OCI-LY3 (cell line): ENCODE data around the gene MAPK14.

Experiments used
- H2AFZ ChIP-seq: fragments of 200-600, 300-600 bp; shearing (Covaris generic); 2 replicates; pipeline ENCODE4 v1.6.0; 2014; ENCODE audit warnings: antibody characterized with exemption, low read depth, low read length
- H3K27ac ChIP-seq: fragments of 200-600, 300-600 bp; sonication (generic); 2 replicates; pipeline ENCODE4 v1.5.1; 2014; ENCODE audit warnings: mild to moderate bottlenecking, low read length, moderate library complexity, mixed read lengths
- H3K27me3 ChIP-seq: fragments of 200-600, 300-600 bp; sonication (generic); 2 replicates; pipeline ENCODE4 v1.6.1; 2014; ENCODE audit warnings: low read depth, low read length, mixed read lengths
- H3K36me3 ChIP-seq: fragments of 200-600, 300-600 bp; sonication (generic); replicated peaks from 2 replicates; pipeline ENCODE3; 2014; ENCODE audit warnings: low read depth, low read length, mixed read lengths
- H3K4me1 ChIP-seq: fragments of 300-600, 200-600 bp; sonication (generic); 2 replicates; pipeline ENCODE4 v1.6.1; 2014; ENCODE audit warnings: low read length, mixed read lengths
- H3K4me2 ChIP-seq: fragments of 200-600, 300-600 bp; sonication (generic); 2 replicates; pipeline ENCODE4 v1.6.1; 2014; ENCODE audit warnings: low read length, mixed read lengths
- H3K4me3 ChIP-seq: fragments of 300-600, 200-600 bp; sonication (generic); 2 replicates; pipeline ENCODE4 v1.5.1; 2014; ENCODE audit warnings: antibody characterized with exemption, mild to moderate bottlenecking, low read length, moderate library complexity
- H3K79me2 ChIP-seq: fragments of 300-600, 200-600 bp; shearing (Covaris generic); 2 replicates; pipeline ENCODE4 v1.6.1; 2014; ENCODE audit warnings: mild to moderate bottlenecking, low read length, mixed read lengths
- H3K9ac ChIP-seq: fragments of 300-600, 200-600 bp; shearing (Covaris generic); 2 replicates; pipeline ENCODE4 v1.6.0; 2014; ENCODE audit warnings: mild to moderate bottlenecking, low read length, moderate library complexity
- H3K9me3 ChIP-seq: fragments of 200-600, 300-600 bp; shearing (Covaris generic); 2 replicates; pipeline ENCODE4 v1.6.1; 2014; ENCODE audit warnings: low read length, mixed read lengths; ENCODE audit not compliant: insufficient read depth
- H4K20me1 ChIP-seq: fragments of 200-600, 300-600 bp; sonication (generic); 2 replicates; pipeline ENCODE4 v1.6.1; 2016; ENCODE audit warnings: low read length, mixed read lengths; ENCODE audit not compliant: insufficient read depth
- CTCF ChIP-seq: fragments of 200-600, 300-600 bp; sonication (generic); IDR thresholded peaks from 2 replicates; pipeline ENCODE4 v1.5.1; 2014; ENCODE audit warnings: antibody characterized with exemption, low read length, low read depth
- EZH2phosphoT487 ChIP-seq: fragments of 200-600 bp; shearing (Covaris generic); IDR thresholded peaks from 2 replicates; pipeline ENCODE4 v1.6.1; 2018; ENCODE audit warnings: antibody characterized with exemption, mixed run types, low read depth

Gene MAPK14

GRCh38 chr6:36061236-36061635 is 33.6 kb downstream of the MAPK14 start:
- no peak overlapping the region for H3K27ac ChIP-seq
- no peak overlapping the region for H2AFZ ChIP-seq
- H3K27me3 ChIP-seq = no peaks in the 10 kb centered on the region
- peaks cover 8% of the 10 kb centered on the region for H3K4me1 ChIP-seq
- no peak overlapping the region for H3K4me2 ChIP-seq
- no peak overlapping the region for H3K9ac ChIP-seq
- no peak for TF ChIP-seq EZH2phosphoT487
- TF ChIP-seq CTCF = no peak
- peaks cover 30% of the 10 kb centered on the region for H3K36me3 ChIP-seq
- peaks cover 13% of the 10 kb centered on the region for H4K20me1 ChIP-seq
- no peak overlapping the region for H3K4me3 ChIP-seq
- H3K9me3 ChIP-seq = no peaks in the 10 kb centered on the region
- H3K79me2 ChIP-seq = peaks cover 12% of the 10 kb centered on the region

GRCh38 chr6:36062247-36062646 is 34.6 kb downstream of the MAPK14 start:
- peaks cover 28% of the 10 kb centered on the region for H3K36me3 ChIP-seq
- no peak overlapping the region for H3K9ac ChIP-seq
- no peak overlapping the region for H3K4me3 ChIP-seq
- H3K4me1 ChIP-seq = peaks cover 14% of the 10 kb centered on the region
- peaks cover 14% of the 10 kb centered on the region for H3K79me2 ChIP-seq
- no peak overlapping the region for H3K4me2 ChIP-seq
- peaks cover 13% of the 10 kb centered on the region for H4K20me1 ChIP-seq
- TF ChIP-seq EZH2phosphoT487 (no peak), CTCF (no peak)
- no peak overlapping the region for H2AFZ ChIP-seq
- H3K9me3 ChIP-seq = no peaks in the 10 kb centered on the region
- no peak overlapping the region for H3K27ac ChIP-seq
- H3K27me3 ChIP-seq = no peaks in the 10 kb centered on the region

- H3K27me3 ChIP-seq = no peaks in the 10 kb centered on the region
- H3K4me3 ChIP-seq = no peak overlapping the region
- TF ChIP-seq EZH2phosphoT487 (no peak), CTCF (no peak)
- peaks cover 26% of the 10 kb centered on the region for H3K79me2 ChIP-seq
- peaks cover 13% of the 10 kb centered on the region for H4K20me1 ChIP-seq
- H2AFZ ChIP-seq = no peak overlapping the region
- H3K36me3 ChIP-seq = peaks cover 28% of the 10 kb centered on the region
- H3K4me1 ChIP-seq = peaks cover 14% of the 10 kb centered on the region
- no peak overlapping the region for H3K27ac ChIP-seq
- no peak overlapping the region for H3K4me2 ChIP-seq
- H3K9me3 ChIP-seq = no peaks in the 10 kb centered on the region
- H3K9ac ChIP-seq = no peak overlapping the region
Measured at GRCh38 chr6:36063318-36064060, 35.9 kb downstream of the MAPK14 start.

GRCh38 chr6:36064770-36065396 is 37.3 kb downstream of the MAPK14 start:
- TF ChIP-seq EZH2phosphoT487 = no peak
- Histone ChIP-seq H4K20me1 (peaks cover 17% of the 10 kb centered on the region), H3K4me3 (no peak overlapping the region), H3K9me3 (no peaks in the 10 kb centered on the region), H2AFZ (no peak overlapping the region), H3K4me1 (peaks cover 14% of the 10 kb centered on the region), H3K79me2 (peaks cover 31% of the 10 kb centered on the region), H3K4me2 (no peak overlapping the region), H3K27me3 (no peaks in the 10 kb centered on the region), H3K27ac (no peak overlapping the region), H3K9ac (no peak overlapping the region), H3K36me3 (peaks cover 21% of the 10 kb centered on the region)
